Skeletal muscle tissue (tissue), 4 donors: ENCODE data around the gene CD164. TPM values are rescaled to one million over a fixed set of nuclear protein-coding genes. Genes with fewer than 3 reads are reported as not detected.
A peak's percentile ranks its signal among the peaks of the same experiment; 100 is the strongest.

Source experiments
- H3K27ac ChIP-seq: one replicate; pipeline ENCODE4 v1.7.0; 2013; ENCODE audit warnings: mild to moderate bottlenecking, low read depth, low read length, inconsistent platforms
- H3K27me3 ChIP-seq, 3 donors: one replicate each; pipeline ENCODE4 v1.7.0; 2013; ENCODE audit warnings: low read length in 3 of 3; ENCODE audit not compliant: control insufficient read depth in 3 of 3, insufficient read depth in 3 of 3
- H3K36me3 ChIP-seq, 3 donors: one replicate each; pipeline ENCODE4 v1.7.0; 2013; ENCODE audit warnings: low read length in 3 of 3; ENCODE audit not compliant: control insufficient read depth in 3 of 3, insufficient read depth in 3 of 3
- H3K4me1 ChIP-seq, 3 donors: one replicate each; pipeline ENCODE4 v1.7.0; 2013; ENCODE audit warnings: low read length in 3 of 3, mild to moderate bottlenecking in 3 of 3; ENCODE audit not compliant: control insufficient read depth in 3 of 3, insufficient read depth in 3 of 3
- H3K4me3 ChIP-seq, 3 donors: one replicate each; pipeline ENCODE4 v1.7.0; 2013; ENCODE audit warnings: low read length in 3 of 3
- H3K9ac ChIP-seq, 3 donors: one replicate each; pipeline ENCODE4 v1.7.0; 2013; ENCODE audit warnings: low read length in 3 of 3, mild to moderate bottlenecking in 3 of 3, moderate library complexity in 2 of 3, low read depth in 1 of 3
- H3K9me3 ChIP-seq, 3 donors: one replicate each; pipeline ENCODE4 v1.7.0; 2013; ENCODE audit warnings: low read length in 3 of 3; ENCODE audit not compliant: control insufficient read depth in 3 of 3
- total RNA-seq: library from RNA; depleted of rRNA; stranded (reverse); fragments of >200 nt; gene quantifications from one replicate; pipeline ENCODE4 v1.2.3, GENCODE V29; 2014
- donor health status: Osteomylitis.

CD164 gene
- total RNA-seq, 1 donor from 2014 or later: 160 TPM

DNA sequence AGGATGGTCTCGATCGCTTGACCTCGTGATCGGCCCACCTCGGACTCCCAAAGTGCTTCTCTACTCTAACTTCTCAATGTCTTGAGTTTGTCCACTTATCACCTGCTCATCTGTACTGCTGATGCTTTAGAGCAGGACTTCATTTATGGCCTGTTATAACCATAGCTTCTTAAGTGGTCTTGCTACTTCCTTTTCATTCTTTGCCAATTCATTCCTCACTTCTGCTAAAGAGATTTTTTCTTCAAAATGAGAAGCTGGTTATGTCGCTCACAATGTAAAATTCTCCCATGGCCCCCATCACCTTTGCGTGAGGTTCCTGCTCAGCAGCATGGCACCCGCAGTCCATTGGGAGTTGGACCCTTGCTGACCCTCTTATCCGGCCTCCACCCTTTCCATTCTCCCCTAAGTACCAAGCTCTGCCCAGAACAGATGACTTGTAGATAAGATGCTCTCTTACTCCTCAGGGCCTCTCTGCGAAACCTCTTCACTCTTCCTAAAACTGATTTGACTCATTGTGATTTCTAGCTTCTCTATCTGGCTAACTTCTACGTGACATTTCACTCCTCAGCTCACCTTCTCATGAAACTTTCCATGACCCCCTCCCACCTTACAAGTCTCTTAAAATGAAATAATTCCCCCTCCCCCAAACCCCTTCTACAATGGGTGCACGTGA lies 13.9 kb upstream of the CD164 start:
- Histone ChIP-seq H3K36me3 (no peaks in the 10 kb centered on the region), H3K4me3 (no peak overlapping the region), H3K9ac (no peak overlapping the region), H3K9me3 (no peaks in the 10 kb centered on the region), H3K27ac (no peak overlapping the region), H3K4me1 (no peaks in the 10 kb centered on the region), H3K27me3 (no peaks in the 10 kb centered on the region)

GRCh38 chr6:109393886-109394281 lies 11.6 kb upstream of the CD164 start:
- Histone ChIP-seq H3K4me3 (no peak overlapping the region), H3K36me3 (no peaks in the 10 kb centered on the region), H3K4me1 (peaks cover 0 to 4% (median 0%) of the 10 kb centered on the region in 3 donors), H3K27me3 (no peaks in the 10 kb centered on the region), H3K9ac (no peak overlapping the region), H3K27ac (no peak overlapping the region), H3K9me3 (no peaks in the 10 kb centered on the region)

DNA sequence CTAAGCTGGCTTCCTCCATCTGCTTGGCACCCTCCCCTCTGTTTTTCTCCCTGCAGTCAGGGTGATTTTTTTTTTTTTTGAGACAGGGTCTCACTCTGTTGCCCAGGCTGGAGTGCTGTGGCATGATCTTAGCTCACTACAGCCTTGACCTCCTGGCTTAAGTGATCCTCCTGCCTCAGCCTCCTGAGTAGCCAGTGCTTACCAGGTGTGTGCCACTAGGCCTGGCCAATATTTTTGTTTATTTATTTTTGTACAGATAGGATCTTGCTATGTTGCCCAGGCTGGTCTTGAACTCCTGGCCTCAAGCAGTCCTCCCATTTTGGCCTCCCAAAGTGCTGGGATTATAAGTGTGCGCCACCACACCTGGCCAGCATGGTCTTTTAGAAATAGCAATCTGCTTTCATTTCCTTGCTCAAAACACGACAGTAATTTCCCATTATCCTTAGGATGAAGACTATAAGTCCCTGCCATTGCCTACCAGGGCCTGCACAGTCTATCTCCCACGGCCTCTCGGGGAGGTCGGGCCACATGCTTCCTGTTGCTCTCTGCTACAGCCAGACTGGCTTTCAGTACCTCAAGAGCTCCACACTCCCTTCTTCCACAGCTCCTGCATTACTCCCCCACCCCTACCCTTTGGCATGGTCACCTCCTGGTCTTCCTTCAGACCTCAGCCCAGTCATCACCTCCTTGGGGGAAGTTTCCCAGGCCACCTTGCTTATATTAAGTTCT lies 11.1 kb upstream of the CD164 start:
- no peak overlapping the region for H3K27ac ChIP-seq
- H3K27me3 ChIP-seq: no peaks in the 10 kb centered on the region
- H3K9ac ChIP-seq: no peak overlapping the region
- H3K36me3 ChIP-seq: no peaks in the 10 kb centered on the region
- H3K9me3 ChIP-seq: no peaks in the 10 kb centered on the region
- H3K4me3 ChIP-seq: no peak overlapping the region
- peaks cover 0 to 4% (median 0%) of the 10 kb centered on the region in 3 donors for H3K4me1 ChIP-seq

DNA sequence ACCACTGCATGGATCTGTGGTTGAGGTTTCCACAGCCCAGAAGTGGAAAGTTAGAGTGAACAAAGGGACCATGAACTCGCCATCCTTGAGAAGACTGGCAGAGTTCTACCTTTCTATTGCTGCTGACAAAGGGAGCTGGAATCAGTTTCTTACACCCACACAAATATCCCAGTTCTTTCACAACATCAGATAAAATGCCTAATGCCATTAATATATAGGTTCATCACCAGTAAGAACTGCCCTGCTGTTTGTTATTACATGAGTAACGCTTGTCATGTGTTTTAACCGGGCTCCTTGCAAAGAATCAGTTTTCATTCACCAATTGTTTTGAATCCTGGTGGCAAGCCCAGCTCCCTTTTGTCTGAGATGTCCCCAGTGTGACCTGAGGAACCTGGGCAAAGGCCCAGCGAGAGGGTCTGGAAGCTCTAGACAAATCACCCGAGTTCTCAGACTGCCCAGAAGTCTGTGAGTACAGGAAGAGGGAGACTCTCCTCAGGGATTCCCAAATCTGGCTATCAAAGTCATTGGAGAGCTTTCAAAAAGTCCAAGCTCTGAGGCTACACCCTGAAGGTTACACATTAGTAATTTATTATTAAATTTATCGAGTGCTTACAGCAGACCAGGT lies 7.5 kb upstream of the CD164 start:
- H3K27ac ChIP-seq: no peak overlapping the region
- peaks cover 0 to 4% (median 4%) of the 10 kb centered on the region in 3 donors for H3K4me1 ChIP-seq
- H3K9ac ChIP-seq: peak overlapping the region in 1 of 3 donors; percentile 19
- no peaks in the 10 kb centered on the region for H3K27me3 ChIP-seq
- no peaks in the 10 kb centered on the region for H3K36me3 ChIP-seq
- no peaks in the 10 kb centered on the region for H3K9me3 ChIP-seq
- no peak overlapping the region for H3K4me3 ChIP-seq

DNA sequence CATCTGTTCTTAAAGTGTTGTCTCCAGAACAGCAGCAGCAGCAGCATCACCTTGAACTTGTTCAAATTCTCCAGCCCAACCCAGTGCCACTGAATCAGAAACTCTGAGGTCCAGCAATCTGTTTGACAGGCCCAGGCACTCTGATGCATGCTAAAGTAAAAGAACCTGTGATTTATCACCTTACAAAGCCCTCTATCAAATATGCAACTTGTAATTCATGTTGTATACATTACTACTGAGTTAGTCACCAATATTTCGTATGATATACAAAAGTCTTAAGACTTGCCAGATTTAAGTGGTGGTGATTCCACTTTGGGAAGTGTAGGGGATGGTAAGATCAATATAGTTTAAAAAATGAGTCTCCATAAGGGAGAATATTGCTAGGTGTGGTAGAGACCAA lies 6.0 kb upstream of the CD164 start:
- no peaks in the 10 kb centered on the region for H3K9me3 ChIP-seq
- H3K27me3 ChIP-seq: no peaks in the 10 kb centered on the region
- no peak overlapping the region for H3K4me3 ChIP-seq
- H3K9ac ChIP-seq: no peak overlapping the region
- no peak overlapping the region for H3K27ac ChIP-seq
- H3K36me3 ChIP-seq: no peaks in the 10 kb centered on the region
- peaks cover 3 to 9% (median 7%) of the 10 kb centered on the region in 3 donors for H3K4me1 ChIP-seq

- no peaks in the 10 kb centered on the region for H3K9me3 ChIP-seq
- no peaks in the 10 kb centered on the region for H3K27me3 ChIP-seq
- peaks cover 0 to 5% (median 0%) of the 10 kb centered on the region in 3 donors for H3K36me3 ChIP-seq
- H3K4me3 ChIP-seq: peak overlapping the region; percentile 93 to 99 (median 98)
- H3K4me1 ChIP-seq: peaks cover 13 to 26% (median 20%) of the 10 kb centered on the region in 3 donors
- peak overlapping the region; percentile 98 for H3K27ac ChIP-seq
- H3K9ac ChIP-seq: peak overlapping the region; percentile 93 to 100 (median 98)
Observed at GRCh38 chr6:109383438-109383940, 1.2 kb upstream of the CD164 start.

DNA sequence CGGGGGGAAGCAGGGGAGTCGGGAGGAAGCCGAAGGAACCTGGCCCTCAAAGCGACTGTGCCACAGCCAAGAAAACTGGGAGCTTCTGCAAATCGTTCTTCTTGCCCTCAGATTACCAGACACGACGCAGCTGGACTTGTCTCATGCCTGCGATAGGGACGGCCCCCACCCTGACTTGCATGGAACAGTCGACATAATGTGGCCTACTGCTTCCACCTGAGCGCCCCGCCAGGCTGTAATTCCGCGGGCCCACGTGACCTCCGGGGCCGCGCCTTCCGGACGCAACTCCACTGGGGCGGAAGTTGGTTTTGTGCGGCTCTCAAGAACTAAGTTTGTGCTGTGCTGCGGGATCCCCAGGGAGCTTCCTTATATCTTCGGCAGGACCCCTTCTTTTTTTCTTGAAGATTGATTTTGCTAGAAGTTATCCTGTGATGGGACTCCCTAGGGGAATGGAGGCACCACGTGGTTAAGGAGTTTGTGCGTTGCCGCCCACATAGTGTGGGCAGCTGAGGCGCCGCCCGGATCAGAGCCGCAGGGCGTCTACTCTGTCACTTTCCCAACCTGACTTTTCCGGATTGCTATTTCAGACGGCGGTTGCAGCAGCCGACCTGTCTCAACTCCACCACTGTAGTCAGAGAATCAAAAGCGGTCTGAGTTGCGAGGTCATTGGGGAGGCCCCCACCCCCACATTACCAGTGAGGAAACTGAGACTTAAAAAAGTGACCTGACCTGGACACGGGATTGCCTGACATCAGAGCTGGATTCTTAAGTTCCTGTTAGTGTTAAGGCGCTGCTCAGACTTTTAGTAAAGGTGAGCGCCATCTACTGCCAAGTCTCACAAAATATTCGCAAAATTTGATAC lies 540 bp upstream of the CD164 start:
- Histone ChIP-seq H3K4me1 (peaks cover 13 to 26% (median 22%) of the 10 kb centered on the region in 3 donors), H3K9me3 (no peaks in the 10 kb centered on the region), H3K27me3 (no peaks in the 10 kb centered on the region), H3K36me3 (peaks cover 0 to 5% (median under 1%) of the 10 kb centered on the region in 3 donors), H3K9ac (peak overlapping the region; percentile 93 to 100 (median 98)), H3K4me3 (peak overlapping the region; percentile 93 to 99 (median 98)), H3K27ac (peak overlapping the region; percentile 98)

- Histone ChIP-seq H3K9me3 (no peaks in the 10 kb centered on the region), H3K9ac (peak overlapping the region; percentile 93 to 100 (median 98)), H3K4me3 (peak overlapping the region; percentile 93 to 99 (median 98)), H3K4me1 (peaks cover 13 to 26% (median 25%) of the 10 kb centered on the region in 3 donors), H3K27ac (peak overlapping the region; percentile 98), H3K36me3 (peaks cover 9 to 13% (median 11%) of the 10 kb centered on the region in 3 donors), H3K27me3 (no peaks in the 10 kb centered on the region)
Observed at GRCh38 chr6:109381061-109381746, 1.1 kb downstream of the CD164 start.

DNA sequence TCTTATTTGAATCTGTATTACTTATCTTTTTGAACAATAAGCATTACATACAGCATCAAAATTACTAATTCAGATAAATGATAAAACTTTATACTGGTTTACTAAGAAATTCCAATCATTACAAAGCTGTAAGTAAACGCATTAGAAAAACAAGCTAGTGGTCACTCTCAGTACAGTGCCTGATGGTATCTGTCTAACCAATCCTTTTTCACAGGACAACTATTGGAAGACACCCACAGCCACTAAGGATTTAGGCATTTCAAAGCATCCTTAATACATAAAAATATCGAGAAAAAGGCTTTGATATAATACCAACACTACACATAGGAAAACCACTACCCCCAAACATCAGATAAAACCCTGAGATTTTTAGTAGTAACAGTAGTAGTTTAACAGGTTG lies 2.6 kb downstream of the CD164 start:
- peak overlapping the region; percentile 93 to 99 (median 98) for H3K4me3 ChIP-seq
- no peaks in the 10 kb centered on the region for H3K27me3 ChIP-seq
- peaks cover 13 to 25% (median 22%) of the 10 kb centered on the region in 3 donors for H3K4me1 ChIP-seq
- peak overlapping the region in 2 of 3 donors; percentile 51 to 100 for H3K9ac ChIP-seq
- no peaks in the 10 kb centered on the region for H3K9me3 ChIP-seq
- H3K27ac ChIP-seq: no peak overlapping the region
- peaks cover 11 to 22% (median 21%) of the 10 kb centered on the region in 3 donors for H3K36me3 ChIP-seq
